CD4-positive, CD25-positive, alpha-beta regulatory T cell (primary cell): ENCODE measurements around the gene LMLN. TPM values are rescaled to one million over a fixed set of nuclear protein-coding genes. Genes with fewer than 3 reads are reported as not detected.
"Not testable (repeated sequence)": the region's sequence is repeated elsewhere in the genome, so short reads cannot be mapped to it uniquely, and the experiment has no call there.

ENCODE experiments used
- ATAC-seq, 2 donors: fragments of 150-1000 bp; cut with Tn5 transposase; one replicate each; pipeline ENCODE4 v1.10.0; 2021; ENCODE audit warnings: low read depth in 2 of 2, moderate number of reproducible peaks in 2 of 2, moderate library complexity in 1 of 2
- DNase-seq, 3 donors: peaks; one replicate each; pipeline versions ENCODE4 v3.0.0 to v3.0.0-alpha.2; 2012 to 2022; ENCODE audit warnings: mixed read lengths in 1 of 3
- H3K27ac ChIP-seq: one replicate; pipeline ENCODE4 v1.7.0; 2013; ENCODE audit warnings: mild to moderate bottlenecking, low read length; ENCODE audit not compliant: insufficient read depth, poor library complexity, severe bottlenecking
- H3K27me3 ChIP-seq: one replicate; pipeline ENCODE4 v1.7.0; 2013; ENCODE audit warnings: low read length; ENCODE audit not compliant: control insufficient read depth, insufficient read depth
- H3K36me3 ChIP-seq: one replicate; pipeline ENCODE4 v1.7.0; 2013; ENCODE audit warnings: mild to moderate bottlenecking, low read length, moderate library complexity; ENCODE audit not compliant: control insufficient read depth, insufficient read depth
- H3K4me1 ChIP-seq: 2 replicates; pipeline ENCODE4 v1.7.0; 2013; ENCODE audit warnings: mild to moderate bottlenecking, low read length; ENCODE audit not compliant: insufficient read depth, control insufficient read depth, poor library complexity, severe bottlenecking
- H3K4me3 ChIP-seq: one replicate; pipeline ENCODE4 v1.7.0; 2013; ENCODE audit warnings: low read depth, mild to moderate bottlenecking, low read length, moderate library complexity
- H3K9me3 ChIP-seq, 2 experiments: 1 replicate in 1 of 2; 2 replicates in 1 of 2; pipeline ENCODE4 v1.7.0; 2013; ENCODE audit warnings: low read length in 2 of 2, mild to moderate bottlenecking in 1 of 2, moderate library complexity in 1 of 2; ENCODE audit not compliant: control insufficient read depth in 2 of 2
- H3K27ac Mint-ChIP-seq, 3 donors: one replicate each; pipeline ENCODE4 v1.8.0; 2020 to 2022; ENCODE audit warnings: mild to moderate bottlenecking in 3 of 3, mixed read lengths in 3 of 3, moderate library complexity in 2 of 3
- H3K27me3 Mint-ChIP-seq: one replicate; pipeline ENCODE4 v1.8.0; 2022; ENCODE audit warnings: mild to moderate bottlenecking, mixed read lengths
- H3K36me3 Mint-ChIP-seq: one replicate; pipeline ENCODE4 v1.8.0; 2020; ENCODE audit warnings: mixed read lengths
- H3K4me1 Mint-ChIP-seq, 4 donors: one replicate each; pipeline ENCODE4 v1.8.0; 2020 to 2022; ENCODE audit warnings: mixed read lengths in 4 of 4, mild to moderate bottlenecking in 1 of 4
- H3K4me3 Mint-ChIP-seq, 4 donors: one replicate each; pipeline ENCODE4 v1.8.0; 2020 to 2022; ENCODE audit warnings: mild to moderate bottlenecking in 4 of 4, mixed read lengths in 4 of 4, moderate library complexity in 3 of 4
- H3K9me3 Mint-ChIP-seq, 7 donors: one replicate each; pipeline ENCODE4 v1.8.0; 2020 to 2022; ENCODE audit warnings: mixed read lengths in 7 of 7, mild to moderate bottlenecking in 3 of 7, moderate library complexity in 2 of 7
- polyA plus RNA-seq, 4 donors: library from polyadenylated mRNA; unstranded; fragments of 300-500 nt; fragmentation: Illumina TruSeq; gene quantifications; one replicate each; pipeline ENCODE4 v1.2.3, GENCODE V29; 2021
- total RNA-seq: library from RNA; stranded (reverse); gene quantifications from one replicate; pipeline ENCODE4 v1.2.3, GENCODE V29; 2022

LMLN gene
- total and polyA plus RNA-seq, 5 donors from 2014 or later: 0.57 to 2.5 (median 1.8) TPM

GRCh38 chr3:197960694-197961581 is 921 bp downstream of the LMLN start:
- peak in 1 of 3 donors; percentile 10 for DNase-seq
- H3K36me3 Mint-ChIP-seq: peaks cover 13% of the 10 kb centered on the region
- H3K36me3 ChIP-seq: peaks cover 13% of the 10 kb centered on the region
- H3K9me3 Mint-ChIP-seq: no peaks in the 10 kb centered on the region
- peaks cover 22 to 52% (median 34%) of the 10 kb centered on the region in 4 donors for H3K4me1 Mint-ChIP-seq
- H3K27me3 Mint-ChIP-seq: peaks cover 4% of the 10 kb centered on the region
- H3K4me1 ChIP-seq: peaks cover 34% of the 10 kb centered on the region
- H3K27me3 ChIP-seq: no peaks in the 10 kb centered on the region
- peak overlapping the region; percentile 86 to 93 (median 90) for H3K4me3 Mint-ChIP-seq
- no peak for ATAC-seq
- peak overlapping the region; percentile 80 to 97 (median 96) for H3K27ac Mint-ChIP-seq
- H3K9me3 ChIP-seq: no peaks in the 10 kb centered on the region
- H3K27ac ChIP-seq: peak overlapping the region; percentile 80
- peak overlapping the region; percentile 89 for H3K4me3 ChIP-seq

GRCh38 chr3:197961582-197961945 is 1.5 kb downstream of the LMLN start:
- Histone ChIP-seq H3K27ac (peak overlapping the region; percentile 80), H3K27me3 (no peaks in the 10 kb centered on the region), H3K4me1 (peaks cover 34% of the 10 kb centered on the region), H3K9me3 (no peaks in the 10 kb centered on the region), H3K36me3 (peaks cover 6% of the 10 kb centered on the region), H3K4me3 (peak overlapping the region; percentile 89)
- Mint-ChIP-seq H3K4me3 (peak overlapping the region; percentile 86 to 93 (median 90)), H3K4me1 (peaks cover 20 to 50% (median 33%) of the 10 kb centered on the region in 4 donors), H3K36me3 (peaks cover 7% of the 10 kb centered on the region), H3K27me3 (peaks cover 4% of the 10 kb centered on the region), H3K27ac (peak overlapping the region; percentile 86 to 97 (median 96)), H3K9me3 (no peaks in the 10 kb centered on the region)
- DNase-seq (peak in 2 of 3 donors; percentile 33 to 48), ATAC-seq (no peak)

GRCh38 chr3:197963019-197963637 is 3.1 kb downstream of the LMLN start:
- DNase-seq: no peak
- Mint-ChIP-seq H3K27me3 (peaks cover 4% of the 10 kb centered on the region), H3K4me3 (peak overlapping the region in 1 of 4 donors; percentile 90), H3K9me3 (peaks cover 0 to 9% (median 3%) of the 10 kb centered on the region in 7 donors), H3K27ac (peak overlapping the region in 2 of 3 donors; percentile 18 to 66), H3K36me3 (peaks cover 5% of the 10 kb centered on the region), H3K4me1 (peaks cover 20 to 41% (median 29%) of the 10 kb centered on the region in 4 donors)
- Histone ChIP-seq H3K36me3 (no peaks in the 10 kb centered on the region), H3K4me3 (no peak overlapping the region), H3K27ac (no peak overlapping the region), H3K27me3 (no peaks in the 10 kb centered on the region), H3K4me1 (peaks cover 34% of the 10 kb centered on the region), H3K9me3 (peaks cover 3 to 8% of the 10 kb centered on the region in 2 experiments)
- ATAC-seq: no peak

- peak overlapping the region in 1 of 4 donors; percentile 32 for H3K4me3 Mint-ChIP-seq
- H3K4me1 Mint-ChIP-seq, DNase-seq, H3K27me3 ChIP-seq, H3K36me3 Mint-ChIP-seq, H3K9me3 ChIP-seq, H3K27ac ChIP-seq, H3K27me3 Mint-ChIP-seq, H3K36me3 ChIP-seq, H3K4me3 ChIP-seq, ATAC-seq, H3K4me1 ChIP-seq, H3K27ac Mint-ChIP-seq: not testable (repeated sequence)
- peaks cover 0 to 15% (median 3%) of the 10 kb centered on the region in 7 donors for H3K9me3 Mint-ChIP-seq
Observed at GRCh38 chr3:197967337-197967989, 7.4 kb downstream of the LMLN start.

GRCh38 chr3:197970588-197970987 is 10.6 kb downstream of the LMLN start:
- no peaks in the 10 kb centered on the region for H3K36me3 ChIP-seq
- H3K27me3 ChIP-seq: no peaks in the 10 kb centered on the region
- no peak for ATAC-seq
- DNase-seq: no peak
- H3K4me1 ChIP-seq: no peaks in the 10 kb centered on the region
- H3K4me3 ChIP-seq: no peak overlapping the region
- peaks cover 0 to 17% (median 3%) of the 10 kb centered on the region in 7 donors for H3K9me3 Mint-ChIP-seq
- no peak overlapping the region for H3K27ac Mint-ChIP-seq
- no peaks in the 10 kb centered on the region for H3K4me1 Mint-ChIP-seq
- H3K4me3 Mint-ChIP-seq: no peak overlapping the region
- no peak overlapping the region for H3K27ac ChIP-seq
- H3K27me3 Mint-ChIP-seq: no peaks in the 10 kb centered on the region
- H3K36me3 Mint-ChIP-seq: peaks cover 21% of the 10 kb centered on the region
- H3K9me3 ChIP-seq: peaks cover 3 to 8% of the 10 kb centered on the region in 2 experiments

- no peaks in the 10 kb centered on the region for H3K4me1 ChIP-seq
- H3K36me3 ChIP-seq: no peaks in the 10 kb centered on the region
- Mint-ChIP-seq H3K27me3 (no peaks in the 10 kb centered on the region), H3K27ac (no peak overlapping the region), H3K4me3 (no peak overlapping the region), H3K36me3 (peaks cover 23% of the 10 kb centered on the region), H3K9me3 (peaks cover 0 to 8% (median 0%) of the 10 kb centered on the region in 7 donors), H3K4me1 (no peaks in the 10 kb centered on the region)
- H3K27me3 ChIP-seq: no peaks in the 10 kb centered on the region
- no peaks in the 10 kb centered on the region for H3K9me3 ChIP-seq
- ATAC-seq: no peak
- H3K4me3 ChIP-seq: no peak overlapping the region
- no peak overlapping the region for H3K27ac ChIP-seq
- DNase-seq: no peak
Observed at GRCh38 chr3:197974016-197974415, 14.0 kb downstream of the LMLN start.

- Mint-ChIP-seq H3K36me3 (peaks cover 24% of the 10 kb centered on the region), H3K4me1 (peaks cover 0 to 4% (median under 1%) of the 10 kb centered on the region in 4 donors), H3K27ac (no peak overlapping the region), H3K4me3 (no peak overlapping the region), H3K9me3 (peaks cover 0 to 8% (median 0%) of the 10 kb centered on the region in 7 donors), H3K27me3 (no peaks in the 10 kb centered on the region)
- no peak for ATAC-seq
- no peaks in the 10 kb centered on the region for H3K9me3 ChIP-seq
- H3K4me3 ChIP-seq: no peak overlapping the region
- H3K4me1 ChIP-seq: no peaks in the 10 kb centered on the region
- H3K36me3 ChIP-seq: no peaks in the 10 kb centered on the region
- no peaks in the 10 kb centered on the region for H3K27me3 ChIP-seq
- no peak overlapping the region for H3K27ac ChIP-seq
- no peak for DNase-seq
Observed at GRCh38 chr3:197975311-197975710, 15.3 kb downstream of the LMLN start.
